Stimulated activated CD4-positive, alpha-beta T cell treated with anti-CD3 and anti-CD28 coated beads, TNF-alpha, amount 100 ng/mL, for 1 hour (primary cell): ENCODE data around the gene HMGA1.
A peak's percentile ranks its signal among the peaks of the same experiment; 100 is the strongest.
"Not testable (repeated sequence)": the region's sequence is repeated elsewhere in the genome, so short reads cannot be mapped to it uniquely, and the experiment has no call there.

Experiments used
- DNase-seq, 3 donors: peaks; one replicate each; pipeline ENCODE4 v3.0.0-alpha.2; 2020; ENCODE audit warnings: low read depth in 3 of 3, low spot score in 1 of 3

Gene HMGA1

GRCh38 chr6:34239893-34240292 is 3.2 kb downstream of the HMGA1 start:
- no peak for DNase-seq

GRCh38 chr6:34240329-34241248 is 3.9 kb downstream of the HMGA1 start:
- DNase-seq, result no peak

GRCh38 chr6:34241351-34242215 is 4.9 kb downstream of the HMGA1 start:
- no peak for DNase-seq

- DNase-seq, result no peak
Observed at GRCh38 chr6:34242252-34243130, 5.8 kb downstream of the HMGA1 start.

GRCh38 chr6:34243131-34243771 is 6.6 kb downstream of the HMGA1 start:
- DNase-seq, result no peak

- DNase-seq, result peak in 1 of 3 donors; percentile 49
Observed at GRCh38 chr6:34243901-34244884, 7.5 kb downstream of the HMGA1 start.

GRCh38 chr6:34245032-34245760 is 8.5 kb downstream of the HMGA1 start:
- DNase-seq, result not testable (repeated sequence)

- not testable (repeated sequence) for DNase-seq
Observed at GRCh38 chr6:34245761-34246140, 9.1 kb downstream of the HMGA1 start.

- no peak for DNase-seq
Observed at GRCh38 chr6:34246249-34246562, 9.5 kb downstream of the HMGA1 start.

GRCh38 chr6:34246563-34247391 is 10.1 kb downstream of the HMGA1 start:
- peak in 1 of 3 donors; percentile 42 for DNase-seq

- no peak for DNase-seq
Observed at GRCh38 chr6:34247481-34248197, 11.0 kb downstream of the HMGA1 start.

GRCh38 chr6:34248198-34248726 is 11.6 kb downstream of the HMGA1 start:
- no peak for DNase-seq

GRCh38 chr6:34248727-34249468 is 12.2 kb downstream of the HMGA1 start, which contains the start of gene SMIM29:
TSS of gene SMIM29 (minus strand) at chr6:34249006. CDS start at chr6:34247791, 1,215 bp downstream.
- DNase-seq, result peak; percentile 94 to 99 (median 97)

GRCh38 chr6:34249469-34250261 is 13.0 kb downstream of the HMGA1 start:
- DNase-seq, result no peak

- not testable (repeated sequence) for DNase-seq
Observed at GRCh38 chr6:34252395-34252794, 15.7 kb downstream of the HMGA1 start.
